CD4-positive, CD25-positive, alpha-beta regulatory T cell (primary cell): ENCODE results near the gene DBP. TPM values are rescaled to one million over a fixed set of nuclear protein-coding genes. Genes with fewer than 3 reads are reported as not detected.
"Not testable (repeated sequence)": the region's sequence is repeated elsewhere in the genome, so short reads cannot be mapped to it uniquely, and the experiment has no call there.

Experiments used
- ATAC-seq, 2 donors: fragments of 150-1000 bp; cut with Tn5 transposase; one replicate each; pipeline ENCODE4 v1.10.0; 2021; ENCODE audit warnings: low read depth in 2 of 2, moderate number of reproducible peaks in 2 of 2, moderate library complexity in 1 of 2
- DNase-seq, 3 donors: peaks; one replicate each; pipeline versions ENCODE4 v3.0.0 to v3.0.0-alpha.2; 2012 to 2022; ENCODE audit warnings: mixed read lengths in 1 of 3
- H3K27ac ChIP-seq: one replicate; pipeline ENCODE4 v1.7.0; 2013; ENCODE audit warnings: mild to moderate bottlenecking, low read length; ENCODE audit not compliant: insufficient read depth, poor library complexity, severe bottlenecking
- H3K27me3 ChIP-seq: one replicate; pipeline ENCODE4 v1.7.0; 2013; ENCODE audit warnings: low read length; ENCODE audit not compliant: control insufficient read depth, insufficient read depth
- H3K36me3 ChIP-seq: one replicate; pipeline ENCODE4 v1.7.0; 2013; ENCODE audit warnings: mild to moderate bottlenecking, low read length, moderate library complexity; ENCODE audit not compliant: control insufficient read depth, insufficient read depth
- H3K4me1 ChIP-seq: 2 replicates; pipeline ENCODE4 v1.7.0; 2013; ENCODE audit warnings: mild to moderate bottlenecking, low read length; ENCODE audit not compliant: insufficient read depth, control insufficient read depth, poor library complexity, severe bottlenecking
- H3K4me3 ChIP-seq: one replicate; pipeline ENCODE4 v1.7.0; 2013; ENCODE audit warnings: low read depth, mild to moderate bottlenecking, low read length, moderate library complexity
- H3K9me3 ChIP-seq, 2 experiments: 1 replicate in 1 of 2; 2 replicates in 1 of 2; pipeline ENCODE4 v1.7.0; 2013; ENCODE audit warnings: low read length in 2 of 2, mild to moderate bottlenecking in 1 of 2, moderate library complexity in 1 of 2; ENCODE audit not compliant: control insufficient read depth in 2 of 2
- H3K27ac Mint-ChIP-seq, 3 donors: one replicate each; pipeline ENCODE4 v1.8.0; 2020 to 2022; ENCODE audit warnings: mild to moderate bottlenecking in 3 of 3, mixed read lengths in 3 of 3, moderate library complexity in 2 of 3
- H3K27me3 Mint-ChIP-seq: one replicate; pipeline ENCODE4 v1.8.0; 2022; ENCODE audit warnings: mild to moderate bottlenecking, mixed read lengths
- H3K36me3 Mint-ChIP-seq: one replicate; pipeline ENCODE4 v1.8.0; 2020; ENCODE audit warnings: mixed read lengths
- H3K4me1 Mint-ChIP-seq, 4 donors: one replicate each; pipeline ENCODE4 v1.8.0; 2020 to 2022; ENCODE audit warnings: mixed read lengths in 4 of 4, mild to moderate bottlenecking in 1 of 4
- H3K4me3 Mint-ChIP-seq, 4 donors: one replicate each; pipeline ENCODE4 v1.8.0; 2020 to 2022; ENCODE audit warnings: mild to moderate bottlenecking in 4 of 4, mixed read lengths in 4 of 4, moderate library complexity in 3 of 4
- H3K9me3 Mint-ChIP-seq, 7 donors: one replicate each; pipeline ENCODE4 v1.8.0; 2020 to 2022; ENCODE audit warnings: mixed read lengths in 7 of 7, mild to moderate bottlenecking in 3 of 7, moderate library complexity in 2 of 7
- polyA plus RNA-seq, 4 donors: library from polyadenylated mRNA; unstranded; fragments of 300-500 nt; fragmentation: Illumina TruSeq; gene quantifications; one replicate each; pipeline ENCODE4 v1.2.3, GENCODE V29; 2021
- total RNA-seq: library from RNA; stranded (reverse); gene quantifications from one replicate; pipeline ENCODE4 v1.2.3, GENCODE V29; 2022

Gene DBP
- total and polyA plus RNA-seq, 5 donors from 2014 or later: 37.7 to 96.6 (median 85.3) TPM

- Histone ChIP-seq H3K9me3 (no peaks in the 10 kb centered on the region), H3K4me1 (peaks cover 9% of the 10 kb centered on the region)
Observed at GRCh38 chr19:48663667-48664066, 26.5 kb upstream of the DBP start.

GRCh38 chr19:48661711-48662090, 24.5 kb upstream of the DBP start:
- DNase-seq: no peak
- peaks cover 5% of the 10 kb centered on the region for H3K27me3 Mint-ChIP-seq
- no peaks in the 10 kb centered on the region for H3K27me3 ChIP-seq

More at GRCh38 chr19:48663667-48664066, 26.5 kb upstream of the DBP start:
- ATAC-seq (no peak), DNase-seq (no peak)
- Histone ChIP-seq H3K4me3 (no peak overlapping the region), H3K27ac (no peak overlapping the region), H3K36me3 (no peaks in the 10 kb centered on the region), H3K27me3 (no peaks in the 10 kb centered on the region)
- H3K9me3 Mint-ChIP-seq: no peaks in the 10 kb centered on the region
- H3K27ac Mint-ChIP-seq: no peak overlapping the region
- no peaks in the 10 kb centered on the region for H3K36me3 Mint-ChIP-seq
- peaks cover 5 to 12% (median 8%) of the 10 kb centered on the region in 4 donors for H3K4me1 Mint-ChIP-seq
- H3K4me3 Mint-ChIP-seq: no peak overlapping the region
- H3K27me3 Mint-ChIP-seq: peaks cover 4% of the 10 kb centered on the region

DNA sequence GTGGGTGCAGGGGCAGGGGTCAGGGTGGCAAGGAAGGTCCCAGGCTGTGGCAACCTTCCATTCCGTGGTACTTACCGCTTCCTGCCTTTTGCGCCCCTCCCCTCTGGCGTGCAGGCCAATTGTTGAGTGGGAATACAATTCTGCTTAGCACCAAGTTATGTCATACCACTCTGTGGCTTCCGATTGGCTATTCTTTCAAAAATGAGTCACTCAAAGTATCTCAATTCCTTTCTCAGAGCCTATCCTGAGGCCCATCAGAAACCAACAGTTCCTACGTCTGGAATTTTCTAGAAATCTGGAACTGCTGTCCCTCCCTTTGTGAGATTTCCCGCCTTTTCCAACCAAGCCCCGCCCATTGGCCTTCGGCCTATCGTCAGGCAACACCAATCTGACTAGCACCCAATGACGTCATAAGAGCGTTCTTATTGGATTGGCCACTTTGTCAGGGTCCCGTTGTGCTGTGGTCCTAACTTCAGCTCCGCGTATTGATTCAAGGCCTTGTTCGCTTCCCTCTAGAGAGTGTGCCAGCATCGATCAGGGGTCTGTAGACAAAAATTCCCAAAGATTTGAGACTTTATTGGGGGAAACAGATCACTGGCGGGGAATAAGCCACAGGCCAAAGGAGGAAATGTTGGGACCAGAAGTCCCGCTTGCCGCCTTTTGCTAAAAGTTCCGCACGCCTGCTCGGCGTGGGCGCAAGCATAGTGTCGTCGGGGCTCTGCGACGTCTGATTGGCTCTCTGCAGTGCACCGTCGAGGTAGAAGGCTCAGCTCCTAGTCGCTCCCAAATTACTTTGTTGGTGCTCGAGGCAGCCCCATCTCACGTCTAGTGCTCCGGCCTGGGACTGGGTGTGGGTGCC, 23.9 kb upstream of the DBP start:
- Histone ChIP-seq H3K36me3 (no peaks in the 10 kb centered on the region), H3K4me3 (peak overlapping the region; percentile 81), H3K27me3 (no peaks in the 10 kb centered on the region), H3K4me1 (peaks cover 9% of the 10 kb centered on the region), H3K27ac (peak overlapping the region; percentile 58), H3K9me3 (no peaks in the 10 kb centered on the region)
- peaks cover 5 to 12% (median 8%) of the 10 kb centered on the region in 4 donors for H3K4me1 Mint-ChIP-seq
- H3K9me3 Mint-ChIP-seq: no peaks in the 10 kb centered on the region
- H3K27ac Mint-ChIP-seq: peak overlapping the region; percentile 90 to 98 (median 93)
- DNase-seq (peak; percentile 70 to 91 (median 85)), ATAC-seq (peak; percentile 85 to 89)
- peak overlapping the region; percentile 49 to 90 (median 76) for H3K4me3 Mint-ChIP-seq
- peaks cover 5% of the 10 kb centered on the region for H3K27me3 Mint-ChIP-seq
- no peaks in the 10 kb centered on the region for H3K36me3 Mint-ChIP-seq

More at GRCh38 chr19:48661711-48662090, 24.5 kb upstream of the DBP start:
- Mint-ChIP-seq H3K36me3 (no peaks in the 10 kb centered on the region), H3K27ac (no peak overlapping the region), H3K4me1 (peaks cover 5 to 12% (median 8%) of the 10 kb centered on the region in 4 donors), H3K9me3 (no peaks in the 10 kb centered on the region), H3K4me3 (no peak overlapping the region)
- Histone ChIP-seq H3K4me3 (no peak overlapping the region), H3K9me3 (no peaks in the 10 kb centered on the region), H3K36me3 (no peaks in the 10 kb centered on the region), H3K27ac (no peak overlapping the region), H3K4me1 (peaks cover 9% of the 10 kb centered on the region)
- ATAC-seq: no peak

- H3K36me3 Mint-ChIP-seq: no peaks in the 10 kb centered on the region
- no peaks in the 10 kb centered on the region for H3K9me3 ChIP-seq
- no peaks in the 10 kb centered on the region for H3K36me3 ChIP-seq
- ATAC-seq: no peak
- H3K27me3 ChIP-seq: no peaks in the 10 kb centered on the region
- peaks cover 5% of the 10 kb centered on the region for H3K27me3 Mint-ChIP-seq
- H3K4me1 Mint-ChIP-seq: peaks cover 5 to 12% (median 8%) of the 10 kb centered on the region in 4 donors
- H3K4me3 ChIP-seq: no peak overlapping the region
- no peak overlapping the region for H3K4me3 Mint-ChIP-seq
- DNase-seq: no peak
- H3K27ac ChIP-seq: no peak overlapping the region
- H3K9me3 Mint-ChIP-seq: no peaks in the 10 kb centered on the region
- no peak overlapping the region for H3K27ac Mint-ChIP-seq
- H3K4me1 ChIP-seq: peaks cover 9% of the 10 kb centered on the region
Observed at GRCh38 chr19:48659768-48660167, 22.6 kb upstream of the DBP start.

DNA sequence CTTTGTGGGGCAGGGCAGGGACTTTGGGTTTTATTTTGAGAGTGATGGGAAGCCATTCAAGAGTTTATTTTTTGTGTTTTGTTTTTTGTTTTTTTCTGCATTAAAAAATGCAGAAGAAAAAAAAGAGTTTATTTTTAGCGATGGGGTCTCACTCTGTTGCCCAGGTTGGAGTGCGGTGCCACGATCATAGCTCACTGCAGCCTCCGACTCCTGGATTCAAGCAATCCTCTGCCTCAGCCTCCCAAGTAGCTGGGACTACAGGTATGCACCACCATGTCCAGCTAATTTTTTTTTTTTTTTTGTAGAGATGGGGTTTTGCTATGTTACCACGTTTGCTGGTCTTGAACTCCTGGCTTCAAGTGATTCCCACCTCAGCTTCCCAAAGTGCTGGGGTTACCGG, 21.3 kb upstream of the DBP start:
- H3K36me3 Mint-ChIP-seq: no peaks in the 10 kb centered on the region
- H3K9me3 Mint-ChIP-seq: no peaks in the 10 kb centered on the region
- peaks cover 5 to 16% (median 8%) of the 10 kb centered on the region in 4 donors for H3K4me1 Mint-ChIP-seq
- H3K27me3 Mint-ChIP-seq: peaks cover 5% of the 10 kb centered on the region
- Histone ChIP-seq H3K27me3 (no peaks in the 10 kb centered on the region), H3K4me3 (no peak overlapping the region), H3K9me3 (no peaks in the 10 kb centered on the region), H3K4me1 (peaks cover 9% of the 10 kb centered on the region), H3K36me3 (no peaks in the 10 kb centered on the region), H3K27ac (no peak overlapping the region)
- DNase-seq: no peak
- H3K27ac Mint-ChIP-seq: no peak overlapping the region
- ATAC-seq: no peak
- no peak overlapping the region for H3K4me3 Mint-ChIP-seq

DNA sequence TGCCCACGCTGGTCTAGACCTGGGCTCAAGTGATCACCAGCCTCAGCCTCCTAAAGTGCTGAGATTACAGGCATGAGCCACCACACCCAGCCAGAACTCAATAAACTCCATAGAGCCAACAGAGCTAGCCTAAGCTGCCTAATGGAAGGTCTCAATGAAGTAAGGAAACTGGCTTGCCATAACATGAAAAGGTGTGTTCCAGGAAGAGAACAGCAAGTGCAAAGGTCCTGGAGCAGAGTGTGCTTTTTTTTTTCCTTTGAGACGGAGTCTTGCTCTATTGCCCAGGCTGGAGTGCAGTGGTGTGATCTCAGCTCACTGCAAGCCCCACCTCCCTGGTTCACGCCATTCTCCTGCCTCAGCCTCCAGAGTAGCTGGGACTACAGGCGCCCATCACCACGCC, 20.6 kb upstream of the DBP start:
- H3K9me3 Mint-ChIP-seq, H3K4me1 ChIP-seq, H3K9me3 ChIP-seq, H3K4me3 ChIP-seq, H3K27ac ChIP-seq, H3K36me3 Mint-ChIP-seq, H3K27ac Mint-ChIP-seq, H3K36me3 ChIP-seq, DNase-seq, H3K4me3 Mint-ChIP-seq, ATAC-seq, H3K27me3 ChIP-seq, H3K27me3 Mint-ChIP-seq: not testable (repeated sequence)
- peaks cover 5 to 17% (median 8%) of the 10 kb centered on the region in 4 donors for H3K4me1 Mint-ChIP-seq

DNA sequence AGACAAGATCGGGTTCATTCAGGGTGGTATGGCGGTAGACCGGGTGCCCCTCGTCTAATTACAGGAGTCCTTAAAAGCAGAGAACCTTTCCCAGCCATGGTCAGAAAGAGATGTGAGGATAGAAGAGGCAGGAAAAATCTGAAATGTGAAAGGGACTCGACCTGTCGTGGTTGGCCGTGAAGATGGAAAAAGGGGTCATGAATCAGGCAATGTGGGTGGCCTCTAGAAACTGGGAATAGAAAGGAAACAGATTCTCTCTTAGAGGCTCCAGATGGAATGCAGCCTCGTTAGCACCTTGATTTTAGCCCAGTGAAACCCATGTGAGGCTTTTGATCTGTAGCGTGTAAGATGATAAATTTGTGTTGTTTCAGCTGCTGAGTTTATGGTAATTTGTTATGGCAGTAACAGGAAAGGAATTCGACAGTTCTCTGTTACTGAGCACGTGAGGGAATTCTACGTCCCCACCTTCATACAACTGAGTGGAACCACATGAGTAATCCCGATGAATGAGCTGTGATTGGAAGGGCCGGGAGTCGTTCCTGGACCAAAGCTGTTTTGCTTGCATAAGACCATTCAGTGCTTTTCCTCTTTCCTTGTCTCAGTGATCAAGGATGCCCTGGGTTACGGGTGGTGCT, 19.8 kb upstream of the DBP start:
- H3K4me1 Mint-ChIP-seq: peaks cover 5 to 19% (median 10%) of the 10 kb centered on the region in 4 donors
- H3K36me3 Mint-ChIP-seq: no peaks in the 10 kb centered on the region
- no peaks in the 10 kb centered on the region for H3K9me3 Mint-ChIP-seq
- no peaks in the 10 kb centered on the region for H3K36me3 ChIP-seq
- H3K27me3 ChIP-seq: no peaks in the 10 kb centered on the region
- no peaks in the 10 kb centered on the region for H3K9me3 ChIP-seq
- no peak overlapping the region for H3K27ac ChIP-seq
- ATAC-seq (no peak), DNase-seq (no peak)
- no peak overlapping the region for H3K4me3 ChIP-seq
- peaks cover 9% of the 10 kb centered on the region for H3K4me1 ChIP-seq
- peaks cover 5% of the 10 kb centered on the region for H3K27me3 Mint-ChIP-seq
- no peak overlapping the region for H3K27ac Mint-ChIP-seq
- H3K4me3 Mint-ChIP-seq: no peak overlapping the region
